Keratinocyte (primary cell): ENCODE results near the gene NPLOC4. TPM values are rescaled to one million over a fixed set of nuclear protein-coding genes. Genes with fewer than 3 reads are reported as not detected.

Source experiments
- DNase-seq: peaks from one replicate; pipeline ENCODE4 v3.0.0-alpha.2; 2011; ENCODE audit warnings: low read depth, missing footprints, low spot score
- FAIRE-seq: peaks from 2 replicates; lab custom pipeline; 2011; peaks lifted over from hg19 to GRCh38; lab: Jason Lieb, UNC
- H2AFZ ChIP-seq: 2 replicates; pipeline ENCODE4 v1.6.0; 2012; ENCODE audit warnings: low read length, control low read depth, inconsistent platforms; ENCODE audit not compliant: control insufficient read depth
- H3K27ac ChIP-seq: 2 replicates; pipeline ENCODE4 v1.5.1; 2011; ENCODE audit warnings: low read length; ENCODE audit not compliant: control insufficient read depth, insufficient read depth
- H3K27me3 ChIP-seq: 3 replicates; pipeline ENCODE4 v1.6.0; 2011; ENCODE audit warnings: low read length; ENCODE audit not compliant: control insufficient read depth, insufficient read depth; ENCODE audit errors: extremely low read depth
- H3K36me3 ChIP-seq, 2 experiments: 2 replicates in 1 of 2; 3 replicates in 1 of 2; pipeline ENCODE4 v1.5.1; 2011; ENCODE audit warnings: low read length in 2 of 2, mild to moderate bottlenecking in 1 of 2; ENCODE audit not compliant: control insufficient read depth in 2 of 2, insufficient read depth in 2 of 2; ENCODE audit errors: extremely low read depth in 1 of 2
- H3K4me1 ChIP-seq: 3 replicates; pipeline ENCODE4 v1.5.1; 2011; ENCODE audit warnings: low read length; ENCODE audit not compliant: control insufficient read depth, insufficient read depth; ENCODE audit errors: extremely low read depth
- H3K4me2 ChIP-seq: 3 replicates; pipeline ENCODE4 v1.6.0; 2011; ENCODE audit warnings: low read depth, low read length; ENCODE audit not compliant: control insufficient read depth, insufficient read depth; ENCODE audit errors: extremely low read depth
- H3K4me3 ChIP-seq, 3 experiments: fragments of 200-600 bp in 1 of 3; sonication (generic) in 1 of 3; 2 replicates in 2 of 3; 3 replicates in 1 of 3; pipeline ENCODE4 v1.5.1; 2011 to 2016; ENCODE audit warnings: low read length in 3 of 3, mild to moderate bottlenecking in 3 of 3, control low read depth in 2 of 3, inconsistent platforms in 1 of 3, low read depth in 1 of 3, mixed read lengths in 1 of 3, mixed run types in 1 of 3, moderate library complexity in 1 of 3; ENCODE audit not compliant: control insufficient read depth in 2 of 3, insufficient read depth in 2 of 3; ENCODE audit errors: extremely low read depth in 1 of 3
- H3K79me2 ChIP-seq: 2 replicates; pipeline ENCODE4 v1.6.0; 2012; ENCODE audit warnings: low read length; ENCODE audit not compliant: control insufficient read depth, insufficient read depth
- H3K9ac ChIP-seq: 3 replicates; pipeline ENCODE4 v1.6.0; 2011; ENCODE audit warnings: low read length; ENCODE audit not compliant: control insufficient read depth, insufficient read depth; ENCODE audit errors: extremely low read depth
- H3K9me1 ChIP-seq: 3 replicates; pipeline ENCODE4 v1.6.0; 2011; ENCODE audit warnings: low read length; ENCODE audit not compliant: control insufficient read depth, insufficient read depth; ENCODE audit errors: extremely low read depth
- H3K9me3 ChIP-seq: 2 replicates; pipeline ENCODE4 v1.5.1; 2012; ENCODE audit warnings: low read depth, low read length; ENCODE audit not compliant: control insufficient read depth
- H4K20me1 ChIP-seq: 3 replicates; pipeline ENCODE4 v1.6.0; 2011; ENCODE audit warnings: low read length; ENCODE audit not compliant: control insufficient read depth, insufficient read depth; ENCODE audit errors: extremely low read depth
- CTCF ChIP-seq, 3 experiments: IDR thresholded peaks in 1 of 3; conservative IDR thresholded peaks in 1 of 3; optimal IDR thresholded peaks in 1 of 3; 2 replicates in 2 of 3; 3 replicates in 1 of 3; pipeline versions ENCODE3 to v1.5.1; 2011; ENCODE audit warnings: low read length in 3 of 3, mild to moderate bottlenecking in 3 of 3, moderate library complexity in 2 of 3, control low read depth in 1 of 3, inconsistent platforms in 1 of 3; ENCODE audit not compliant: insufficient read depth in 2 of 3; ENCODE audit errors: extremely low read depth in 1 of 3
- EZH2 ChIP-seq: IDR thresholded peaks from one replicate; pipeline ENCODE4 v1.6.1; 2012; ENCODE audit warnings: inconsistent platforms, mild to moderate bottlenecking, low read length, moderate library complexity
- dilution Hi-C: fragments of 300-500 bp; cut with MboI; formaldehyde crosslinking; loops from one replicate; pipeline ENCODE4 v1.7.0; 2020; ENCODE audit warnings: low sequenced_read_pairs; ENCODE audit not compliant: extremely low pct_ligation_motif_present
- polyA plus RNA-seq, 5 experiments: library from polyadenylated mRNA; depleted of rRNA in 3 of 5; stranded (reverse) in 3 of 5; stranded (forward) in 1 of 5; unstranded in 1 of 5; fragments of >200 nt; gene quantifications; 1 replicate in 1 of 5; 2 replicates in 3 of 5; 3 replicates in 1 of 5; pipeline versions ENCODE4 v1.2.1 to v1.2.3, GENCODE V29; 2011 to 2012; ENCODE audit warnings: missing spikeins in 2 of 5, low read depth in 1 of 5, low replicate concordance in 1 of 5

The NPLOC4 gene
- polyA plus RNA-seq, 1 donor (not counting 4 experiments of a cell fraction or from before 2014, with no cell fraction given) = 64.0 TPM

- no peak for FAIRE-seq
- Histone ChIP-seq H3K4me2 (no peak overlapping the region), H3K9me1 (no peaks in the 10 kb centered on the region)
Observed at GRCh38 chr17:81648707-81649085, 11.8 kb upstream of the NPLOC4 start.

GRCh38 chr17:81648013-81648706 is 11.2 kb upstream of the NPLOC4 start:
- Histone ChIP-seq H3K36me3 (peaks cover 0 to 3% of the 10 kb centered on the region in 2 experiments), H3K4me3 (no peak overlapping the region), H2AFZ (no peak overlapping the region), H3K4me2 (no peak overlapping the region), H3K79me2 (no peaks in the 10 kb centered on the region), H3K27ac (no peak overlapping the region), H4K20me1 (peaks cover 4% of the 10 kb centered on the region), H3K4me1 (no peaks in the 10 kb centered on the region), H3K9me1 (no peaks in the 10 kb centered on the region), H3K9me3 (no peaks in the 10 kb centered on the region), H3K9ac (no peak overlapping the region), H3K27me3 (peaks cover 25% of the 10 kb centered on the region)
- peak; percentile 19 for TF ChIP-seq EZH2
- no peak for TF ChIP-seq CTCF (optimal IDR thresholded peaks at IDR 0.05 in 1 of 3, IDR thresholded peaks at IDR 0.05 in 1 of 3, conservative IDR thresholded peaks at IDR 0.05 in 1 of 3; ENCODE audit: extremely low read depth in 1 of 3, insufficient read depth in 2 of 3, low read length in 3 of 3)
- DNase-seq = no peak
- dilution Hi-C loops = no loop called here
- no peak for FAIRE-seq

More at GRCh38 chr17:81648707-81649085, 11.8 kb upstream of the NPLOC4 start:
- dilution Hi-C loops = no loop called here
- no peak for DNase-seq
- no peak overlapping the region for H3K27ac ChIP-seq
- H3K27me3 ChIP-seq = peaks cover 25% of the 10 kb centered on the region
- H3K4me3 ChIP-seq = no peak overlapping the region
- no peak overlapping the region for H2AFZ ChIP-seq
- H3K4me1 ChIP-seq = no peaks in the 10 kb centered on the region
- peaks cover 0 to 3% of the 10 kb centered on the region in 2 experiments for H3K36me3 ChIP-seq
- no peak overlapping the region for H3K9ac ChIP-seq
- peak; percentile 58 for TF ChIP-seq EZH2
- no peak for TF ChIP-seq CTCF (optimal IDR thresholded peaks at IDR 0.05 in 1 of 3, IDR thresholded peaks at IDR 0.05 in 1 of 3, conservative IDR thresholded peaks at IDR 0.05 in 1 of 3; ENCODE audit: extremely low read depth in 1 of 3, insufficient read depth in 2 of 3, low read length in 3 of 3)
- H3K9me3 ChIP-seq = no peaks in the 10 kb centered on the region
- H3K79me2 ChIP-seq = no peaks in the 10 kb centered on the region
- H4K20me1 ChIP-seq = peaks cover 4% of the 10 kb centered on the region
